HL-60 (cell line): ENCODE data around the gene TDRD12.

Experiments
- POLR2AphosphoS5 ChIP-seq: IDR thresholded peaks from 2 replicates; pipeline ENCODE4 v1.6.1; 2012; ENCODE audit warnings: low read depth
- TF ChIP-seq, protein P1 (sequence below): IDR thresholded peaks from one replicate; pipeline ENCODE4 v1.5.1; 2011; ENCODE audit warnings: low read length, control low read depth, inconsistent platforms; ENCODE audit not compliant: insufficient read depth
- TF ChIP-seq, protein P2 (sequence below): IDR thresholded peaks from 2 replicates; pipeline ENCODE4 v1.6.1; 2012; ENCODE audit warnings: low read depth; ENCODE audit not compliant: insufficient replicate concordance

DNA sequence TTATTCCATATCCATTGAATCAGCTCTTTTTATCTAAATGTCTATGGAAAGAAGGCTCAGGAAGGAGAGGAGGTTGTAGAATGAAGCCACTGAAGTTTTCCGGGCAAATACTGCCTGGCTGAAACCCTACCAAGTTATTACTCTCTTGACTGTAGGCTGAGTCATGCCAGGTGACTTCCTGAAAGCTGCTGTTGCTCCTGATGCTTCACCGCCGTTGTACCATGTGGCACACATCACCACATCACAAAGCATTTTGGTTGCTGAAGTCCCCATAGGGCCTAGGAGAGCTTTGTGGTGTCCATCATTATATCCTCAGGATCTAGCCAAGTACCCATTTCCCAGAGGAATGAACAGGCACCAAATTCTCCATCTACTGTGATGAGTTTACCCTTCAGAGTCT, 11.1 kb upstream of the TDRD12 start:
- TF ChIP-seq POLR2AphosphoS5 = no peak
- TF ChIP-seq, protein P1, sequence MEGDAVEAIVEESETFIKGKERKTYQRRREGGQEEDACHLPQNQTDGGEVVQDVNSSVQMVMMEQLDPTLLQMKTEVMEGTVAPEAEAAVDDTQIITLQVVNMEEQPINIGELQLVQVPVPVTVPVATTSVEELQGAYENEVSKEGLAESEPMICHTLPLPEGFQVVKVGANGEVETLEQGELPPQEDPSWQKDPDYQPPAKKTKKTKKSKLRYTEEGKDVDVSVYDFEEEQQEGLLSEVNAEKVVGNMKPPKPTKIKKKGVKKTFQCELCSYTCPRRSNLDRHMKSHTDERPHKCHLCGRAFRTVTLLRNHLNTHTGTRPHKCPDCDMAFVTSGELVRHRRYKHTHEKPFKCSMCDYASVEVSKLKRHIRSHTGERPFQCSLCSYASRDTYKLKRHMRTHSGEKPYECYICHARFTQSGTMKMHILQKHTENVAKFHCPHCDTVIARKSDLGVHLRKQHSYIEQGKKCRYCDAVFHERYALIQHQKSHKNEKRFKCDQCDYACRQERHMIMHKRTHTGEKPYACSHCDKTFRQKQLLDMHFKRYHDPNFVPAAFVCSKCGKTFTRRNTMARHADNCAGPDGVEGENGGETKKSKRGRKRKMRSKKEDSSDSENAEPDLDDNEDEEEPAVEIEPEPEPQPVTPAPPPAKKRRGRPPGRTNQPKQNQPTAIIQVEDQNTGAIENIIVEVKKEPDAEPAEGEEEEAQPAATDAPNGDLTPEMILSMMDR = no peak
- TF ChIP-seq, protein P2, sequence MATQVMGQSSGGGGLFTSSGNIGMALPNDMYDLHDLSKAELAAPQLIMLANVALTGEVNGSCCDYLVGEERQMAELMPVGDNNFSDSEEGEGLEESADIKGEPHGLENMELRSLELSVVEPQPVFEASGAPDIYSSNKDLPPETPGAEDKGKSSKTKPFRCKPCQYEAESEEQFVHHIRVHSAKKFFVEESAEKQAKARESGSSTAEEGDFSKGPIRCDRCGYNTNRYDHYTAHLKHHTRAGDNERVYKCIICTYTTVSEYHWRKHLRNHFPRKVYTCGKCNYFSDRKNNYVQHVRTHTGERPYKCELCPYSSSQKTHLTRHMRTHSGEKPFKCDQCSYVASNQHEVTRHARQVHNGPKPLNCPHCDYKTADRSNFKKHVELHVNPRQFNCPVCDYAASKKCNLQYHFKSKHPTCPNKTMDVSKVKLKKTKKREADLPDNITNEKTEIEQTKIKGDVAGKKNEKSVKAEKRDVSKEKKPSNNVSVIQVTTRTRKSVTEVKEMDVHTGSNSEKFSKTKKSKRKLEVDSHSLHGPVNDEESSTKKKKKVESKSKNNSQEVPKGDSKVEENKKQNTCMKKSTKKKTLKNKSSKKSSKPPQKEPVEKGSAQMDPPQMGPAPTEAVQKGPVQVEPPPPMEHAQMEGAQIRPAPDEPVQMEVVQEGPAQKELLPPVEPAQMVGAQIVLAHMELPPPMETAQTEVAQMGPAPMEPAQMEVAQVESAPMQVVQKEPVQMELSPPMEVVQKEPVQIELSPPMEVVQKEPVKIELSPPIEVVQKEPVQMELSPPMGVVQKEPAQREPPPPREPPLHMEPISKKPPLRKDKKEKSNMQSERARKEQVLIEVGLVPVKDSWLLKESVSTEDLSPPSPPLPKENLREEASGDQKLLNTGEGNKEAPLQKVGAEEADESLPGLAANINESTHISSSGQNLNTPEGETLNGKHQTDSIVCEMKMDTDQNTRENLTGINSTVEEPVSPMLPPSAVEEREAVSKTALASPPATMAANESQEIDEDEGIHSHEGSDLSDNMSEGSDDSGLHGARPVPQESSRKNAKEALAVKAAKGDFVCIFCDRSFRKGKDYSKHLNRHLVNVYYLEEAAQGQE = no peak
